H9 (cell line): ENCODE results near the gene WDR7. TPM values are rescaled to one million over a fixed set of nuclear protein-coding genes. Genes with fewer than 3 reads are reported as not detected.

ENCODE experiments used
- DNase-seq: peaks from one replicate; pipeline ENCODE4 v3.0.0-alpha.2; 2017
- H2AFZ ChIP-seq: one replicate; pipeline ENCODE4 v1.6.1; 2013; ENCODE audit warnings: mild to moderate bottlenecking, low read length, control low read depth, moderate library complexity
- H2AK5ac ChIP-seq: 2 replicates; pipeline ENCODE4 v1.6.1; 2013; ENCODE audit warnings: low read length, control low read depth, mixed read lengths; ENCODE audit not compliant: insufficient read length
- H2BK120ac ChIP-seq: one replicate; pipeline ENCODE4 v1.6.1; 2013; ENCODE audit warnings: low read depth, mild to moderate bottlenecking, low read length, control low read depth, inconsistent platforms; ENCODE audit not compliant: poor library complexity, severe bottlenecking
- H2BK12ac ChIP-seq: 2 replicates; pipeline ENCODE4 v1.6.1; 2013; ENCODE audit warnings: low read length, control low read depth, mixed read lengths, low read depth; ENCODE audit not compliant: insufficient read length
- H2BK15ac ChIP-seq: 2 replicates; pipeline ENCODE4 v1.6.1; 2013; ENCODE audit warnings: low read depth, low read length, control low read depth
- H2BK20ac ChIP-seq: one replicate; pipeline ENCODE4 v1.6.1; 2013; ENCODE audit warnings: low read depth, mild to moderate bottlenecking, low read length, control low read depth, inconsistent platforms; ENCODE audit not compliant: poor library complexity, severe bottlenecking
- H2BK5ac ChIP-seq: 2 replicates; pipeline ENCODE4 v1.6.1; 2013; ENCODE audit warnings: low read length, control low read depth, mixed read lengths; ENCODE audit not compliant: insufficient read length
- H3K14ac ChIP-seq: 2 replicates; pipeline ENCODE4 v1.6.1; 2013; ENCODE audit warnings: low read length, control low read depth; ENCODE audit not compliant: insufficient read depth
- H3K18ac ChIP-seq: 2 replicates; pipeline ENCODE4 v1.6.1; 2013; ENCODE audit warnings: low read depth, mild to moderate bottlenecking, mixed read lengths, low read length, control low read depth; ENCODE audit not compliant: insufficient read length
- H3K23ac ChIP-seq: 2 replicates; pipeline ENCODE4 v1.6.1; 2013; ENCODE audit warnings: low read length, control low read depth, mixed read lengths, low read depth; ENCODE audit not compliant: insufficient read length
- H3K23me2 ChIP-seq: 2 replicates; pipeline ENCODE4 v1.6.1; 2013; ENCODE audit warnings: low read depth, mild to moderate bottlenecking, mixed read lengths, low read length, control low read depth; ENCODE audit not compliant: insufficient read length, poor library complexity, severe bottlenecking
- H3K27ac ChIP-seq: 2 replicates; pipeline ENCODE4 v1.5.1; 2013; ENCODE audit warnings: low read length, control low read depth, mixed read lengths, low read depth; ENCODE audit not compliant: insufficient read length
- H3K27me3 ChIP-seq: 2 replicates; pipeline ENCODE4 v1.6.1; 2013; ENCODE audit warnings: low read length, control low read depth, inconsistent platforms; ENCODE audit not compliant: insufficient read depth
- H3K4ac ChIP-seq: 2 replicates; pipeline ENCODE4 v1.6.1; 2013; ENCODE audit warnings: low read depth, mild to moderate bottlenecking, control low read depth, inconsistent platforms, low read length, moderate library complexity
- H3K4me1 ChIP-seq: 2 replicates; pipeline ENCODE4 v1.6.1; 2013; ENCODE audit warnings: low read length, control low read depth, inconsistent platforms; ENCODE audit not compliant: insufficient read depth
- H3K4me2 ChIP-seq: 2 replicates; pipeline ENCODE4 v1.6.1; 2013; ENCODE audit warnings: low read length, control low read depth, mixed read lengths; ENCODE audit not compliant: insufficient read length, insufficient read depth
- H3K56ac ChIP-seq: 2 replicates; pipeline ENCODE4 v1.6.1; 2013; ENCODE audit warnings: low read depth, mild to moderate bottlenecking, mixed read lengths, low read length, control low read depth; ENCODE audit not compliant: insufficient read length
- H3K79me1 ChIP-seq: 2 replicates; pipeline ENCODE4 v1.6.1; 2013; ENCODE audit warnings: low read depth, mild to moderate bottlenecking, moderate library complexity, low read length, control low read depth, inconsistent platforms; ENCODE audit not compliant: insufficient read depth, poor library complexity, severe bottlenecking
- H3K79me2 ChIP-seq: 2 replicates; pipeline ENCODE4 v1.6.1; 2013; ENCODE audit warnings: low read length, control low read depth, inconsistent platforms; ENCODE audit not compliant: insufficient read depth
- H3K9ac ChIP-seq: 2 replicates; pipeline ENCODE4 v1.6.1; 2013; ENCODE audit warnings: low read length, control low read depth, mixed read lengths; ENCODE audit not compliant: insufficient read length; ENCODE audit errors: extremely low read depth
- H3K9me3 ChIP-seq: one replicate; pipeline ENCODE4 v1.6.1; 2013; ENCODE audit warnings: low read depth, low read length, inconsistent platforms; ENCODE audit not compliant: control insufficient read depth
- H3T11ph ChIP-seq: one replicate; pipeline ENCODE4 v1.6.1; 2013; ENCODE audit warnings: mild to moderate bottlenecking, low read length, control low read depth, inconsistent platforms
- H4K20me1 ChIP-seq: one replicate; pipeline ENCODE4 v1.6.1; 2013; ENCODE audit not compliant: control insufficient read depth, insufficient read length, insufficient read depth
- H4K5ac ChIP-seq: 2 replicates; pipeline ENCODE4 v1.6.1; 2013; ENCODE audit warnings: low read depth, mild to moderate bottlenecking, mixed read lengths, low read length, control low read depth; ENCODE audit not compliant: insufficient read length
- H4K8ac ChIP-seq: replicated peaks from 2 replicates; pipeline ENCODE4 v1.6.1; 2013; ENCODE audit warnings: low read length, control low read depth, mixed read lengths, low read depth; ENCODE audit not compliant: insufficient read length
- H4K91ac ChIP-seq: 2 replicates; pipeline ENCODE4 v1.6.1; 2013; ENCODE audit warnings: low read depth, mild to moderate bottlenecking, moderate library complexity, mixed read lengths, low read length, control low read depth; ENCODE audit not compliant: insufficient read length
- H3K27ac Mint-ChIP-seq, 3 experiments: 2 replicates in 2 of 3; 3 replicates in 1 of 3; pipeline ENCODE4 v1.8.0; 2020 to 2021; ENCODE audit warnings: mixed read lengths in 3 of 3, mild to moderate bottlenecking in 1 of 3, moderate library complexity in 1 of 3
- H3K27me3 Mint-ChIP-seq: 2 replicates; pipeline ENCODE4 v1.8.0; 2021; ENCODE audit warnings: low read depth, mild to moderate bottlenecking, moderate library complexity, mixed read lengths
- H3K36me3 Mint-ChIP-seq, 3 experiments: 2 replicates in 2 of 3; 3 replicates in 1 of 3; pipeline ENCODE4 v1.8.0; 2020 to 2021; ENCODE audit warnings: low read depth in 3 of 3, mixed read lengths in 3 of 3; ENCODE audit not compliant: insufficient read depth in 1 of 3
- H3K4me1 Mint-ChIP-seq, 2 experiments: 2 replicates each; pipeline ENCODE4 v1.8.0; 2020; ENCODE audit warnings: mixed read lengths in 2 of 2
- H3K4me3 Mint-ChIP-seq, 2 experiments: 2 replicates in 1 of 2; 3 replicates in 1 of 2; pipeline ENCODE4 v1.8.0; 2020 to 2021; ENCODE audit warnings: mild to moderate bottlenecking in 2 of 2, mixed read lengths in 2 of 2, moderate library complexity in 1 of 2
- H3K9me3 Mint-ChIP-seq, 2 experiments: 2 replicates in 1 of 2; 3 replicates in 1 of 2; pipeline ENCODE4 v1.8.0; 2020; ENCODE audit warnings: mild to moderate bottlenecking in 2 of 2, mixed read lengths in 2 of 2, moderate library complexity in 1 of 2
- WGBS: extraction: QIAGEN DNeasy Blood & Tissue Kit; methylation state at CpG from one replicate; pipeline ENCODE4 v1.1.7; 2013; ENCODE audit warnings: missing lambda C conversion rate, low lambda C conversion rate, mixed read lengths; ENCODE audit not compliant: insufficient read length; ENCODE audit errors: extremely low coverage; 5-methylcytosine and 5-hydroxymethylcytosine counted together
- total RNA-seq: library from RNA; stranded (reverse); gene quantifications from 2 replicates; pipeline ENCODE4 v1.2.1, GENCODE V29; 2021
- TF ChIP-seq, protein P1 (sequence below): fragments of 200-600 bp; sonication (generic); conservative IDR thresholded peaks from 3 replicates; pipeline ENCODE4 v1.8.0; 2021; ENCODE audit warnings: antibody characterized with exemption, mild to moderate bottlenecking

Gene WDR7
- total RNA-seq, 1 experiment from 2014 or later: 14.8 TPM

- Histone ChIP-seq H3K56ac (no peak overlapping the region), H3K79me1 (no peaks in the 10 kb centered on the region), H4K5ac (no peak overlapping the region), H3K23ac (no peak overlapping the region), H2AFZ (no peak overlapping the region), H3K4me1 (no peaks in the 10 kb centered on the region; the same call in 1 of the 2 replicates), H3K27me3 (no peaks in the 10 kb centered on the region), H3T11ph (no peak overlapping the region), H4K91ac (no peak overlapping the region), H3K14ac (no peak overlapping the region), H4K20me1 (no peaks in the 10 kb centered on the region), H3K4me2 (no peak overlapping the region), H3K18ac (no peak overlapping the region), H3K23me2 (no peaks in the 10 kb centered on the region), H2BK5ac (no peak overlapping the region), H3K27ac (no peak overlapping the region), H2BK15ac (no peak overlapping the region), H3K79me2 (no peaks in the 10 kb centered on the region), H2BK12ac (no peak overlapping the region), H2BK20ac (no peak overlapping the region), H4K8ac (no peak overlapping the region), H3K9ac (no peak overlapping the region), H3K4ac (no peak overlapping the region), H2AK5ac (no peak overlapping the region), H3K9me3 (no peaks in the 10 kb centered on the region), H2BK120ac (no peak overlapping the region)
- Mint-ChIP-seq H3K27ac (no peak overlapping the region), H3K27me3 (no peaks in the 10 kb centered on the region), H3K4me1 (peaks cover 10 to 14% of the 10 kb centered on the region in 2 experiments), H3K4me3 (no peak overlapping the region), H3K9me3 (no peaks in the 10 kb centered on the region), H3K36me3 (peaks cover 0 to 5% (median 0%) of the 10 kb centered on the region in 3 experiments; a peak in 1 of 7 replicates)
- TF ChIP-seq, protein P1, sequence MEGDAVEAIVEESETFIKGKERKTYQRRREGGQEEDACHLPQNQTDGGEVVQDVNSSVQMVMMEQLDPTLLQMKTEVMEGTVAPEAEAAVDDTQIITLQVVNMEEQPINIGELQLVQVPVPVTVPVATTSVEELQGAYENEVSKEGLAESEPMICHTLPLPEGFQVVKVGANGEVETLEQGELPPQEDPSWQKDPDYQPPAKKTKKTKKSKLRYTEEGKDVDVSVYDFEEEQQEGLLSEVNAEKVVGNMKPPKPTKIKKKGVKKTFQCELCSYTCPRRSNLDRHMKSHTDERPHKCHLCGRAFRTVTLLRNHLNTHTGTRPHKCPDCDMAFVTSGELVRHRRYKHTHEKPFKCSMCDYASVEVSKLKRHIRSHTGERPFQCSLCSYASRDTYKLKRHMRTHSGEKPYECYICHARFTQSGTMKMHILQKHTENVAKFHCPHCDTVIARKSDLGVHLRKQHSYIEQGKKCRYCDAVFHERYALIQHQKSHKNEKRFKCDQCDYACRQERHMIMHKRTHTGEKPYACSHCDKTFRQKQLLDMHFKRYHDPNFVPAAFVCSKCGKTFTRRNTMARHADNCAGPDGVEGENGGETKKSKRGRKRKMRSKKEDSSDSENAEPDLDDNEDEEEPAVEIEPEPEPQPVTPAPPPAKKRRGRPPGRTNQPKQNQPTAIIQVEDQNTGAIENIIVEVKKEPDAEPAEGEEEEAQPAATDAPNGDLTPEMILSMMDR: no peak
- WGBS: no CpG with 5 or more reads among the region's 1 CpG
- DNase-seq: no peak
Measured at GRCh38 chr18:56992777-56993176, 341.6 kb downstream of the WDR7 start.
